ENCODE results near the gene CD3G. TPM values are rescaled to one million over a fixed set of nuclear protein-coding genes. Genes with fewer than 3 reads are reported as not detected.

CD3G gene
- not detected in 2 replicates for total RNA-seq

DNA sequence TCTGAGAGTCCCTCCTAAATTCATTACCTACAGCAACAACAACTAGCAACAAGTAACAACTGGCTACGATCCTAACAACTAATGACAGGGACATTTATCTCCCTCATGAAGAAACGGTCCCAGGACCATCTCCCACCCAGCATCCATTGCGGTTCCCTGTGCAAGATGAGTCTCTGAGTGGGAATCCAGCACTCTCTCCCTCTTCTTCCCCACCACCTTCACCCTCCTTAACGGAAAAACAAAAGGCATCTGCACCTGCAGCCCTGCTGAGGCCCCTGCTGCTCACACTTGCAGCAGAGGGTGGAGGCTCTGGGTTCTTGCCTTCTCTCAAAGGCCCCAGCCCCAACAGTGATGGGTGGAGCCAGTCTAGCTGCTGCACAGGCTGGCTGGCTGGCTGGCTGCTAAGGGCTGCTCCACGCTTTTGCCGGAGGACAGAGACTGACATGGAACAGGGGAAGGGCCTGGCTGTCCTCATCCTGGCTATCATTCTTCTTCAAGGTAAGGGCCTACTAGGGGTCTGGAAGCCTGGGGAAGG is at the start of gene CD3G:
Gene CD3G, plus strand, starts transcription at position 364 of the 535 bp plus-strand sequence. Its CDS starts 80 bp downstream, at position 444.

DNA sequence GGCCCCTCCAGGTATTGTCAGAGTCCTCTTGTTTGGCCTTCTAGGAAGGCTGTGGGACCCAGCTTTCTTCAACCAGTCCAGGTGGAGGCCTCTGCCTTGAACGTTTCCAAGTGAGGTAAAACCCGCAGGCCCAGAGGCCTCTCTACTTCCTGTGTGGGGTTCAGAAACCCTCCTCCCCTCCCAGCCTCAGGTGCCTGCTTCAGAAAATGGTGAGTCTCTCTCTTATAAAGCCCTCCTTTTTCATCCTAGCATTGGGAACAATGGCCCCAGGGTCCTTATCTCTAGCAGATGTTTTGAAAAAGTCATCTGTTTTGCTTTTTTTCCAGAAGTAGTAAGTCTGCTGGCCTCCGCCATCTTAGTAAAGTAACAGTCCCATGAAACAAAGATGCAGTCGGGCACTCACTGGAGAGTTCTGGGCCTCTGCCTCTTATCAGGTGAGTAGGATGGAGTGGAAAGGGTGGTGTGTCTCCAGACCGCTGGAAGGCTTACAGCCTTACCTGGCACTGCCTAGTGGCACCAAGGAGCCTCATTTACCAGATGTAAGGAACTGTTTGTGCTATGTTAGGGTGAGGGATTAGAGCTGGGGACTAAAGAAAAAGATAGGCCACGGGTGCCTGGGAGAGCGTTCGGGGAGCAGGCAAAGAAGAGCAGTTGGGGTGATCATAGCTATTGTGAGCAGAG is 39.4 kb upstream of the CD3G start, which contains the start of gene CD3E:
Gene CD3E, plus strand, starts transcription at position 163 of the 681 bp plus-strand sequence. Its CDS starts 223 bp downstream, at position 386.

DNA sequence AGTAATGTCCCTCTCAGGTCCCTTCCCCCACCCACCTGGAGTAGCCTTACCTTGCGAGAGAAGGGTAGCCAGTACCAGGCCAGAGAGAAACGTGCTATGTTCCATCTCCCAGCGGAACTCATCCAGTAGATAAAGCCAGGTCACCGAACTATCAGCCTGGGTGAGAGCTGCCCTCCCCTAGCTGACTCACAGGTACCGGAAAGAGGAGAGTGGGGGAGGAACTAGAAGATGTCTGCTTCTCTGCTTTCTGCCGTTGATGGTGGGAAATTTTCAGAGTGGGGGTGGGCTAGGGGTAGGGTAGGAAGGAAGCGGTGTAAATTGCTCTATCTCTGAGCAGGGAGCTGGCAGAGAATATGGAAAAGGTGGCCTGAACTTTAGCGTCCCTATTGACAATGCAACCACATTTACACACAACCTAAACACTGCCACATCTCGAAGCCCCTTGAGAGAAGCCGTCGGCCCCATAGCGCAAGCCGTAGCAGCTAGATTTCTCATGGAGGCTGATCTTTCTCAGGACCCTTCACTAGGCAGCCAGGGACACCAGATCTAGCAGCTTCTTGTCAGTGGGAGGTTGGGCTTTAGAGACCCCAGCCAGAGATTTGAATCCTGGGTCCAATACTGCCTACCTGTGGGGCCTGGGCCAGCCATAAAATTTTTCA is 1.5 kb upstream of the CD3G start, which contains the start of gene CD3D:
Gene CD3D, minus strand, starts transcription at position 203 of the 659 bp plus-strand sequence. Its CDS starts 98 bp downstream, at position 105.

DNA sequence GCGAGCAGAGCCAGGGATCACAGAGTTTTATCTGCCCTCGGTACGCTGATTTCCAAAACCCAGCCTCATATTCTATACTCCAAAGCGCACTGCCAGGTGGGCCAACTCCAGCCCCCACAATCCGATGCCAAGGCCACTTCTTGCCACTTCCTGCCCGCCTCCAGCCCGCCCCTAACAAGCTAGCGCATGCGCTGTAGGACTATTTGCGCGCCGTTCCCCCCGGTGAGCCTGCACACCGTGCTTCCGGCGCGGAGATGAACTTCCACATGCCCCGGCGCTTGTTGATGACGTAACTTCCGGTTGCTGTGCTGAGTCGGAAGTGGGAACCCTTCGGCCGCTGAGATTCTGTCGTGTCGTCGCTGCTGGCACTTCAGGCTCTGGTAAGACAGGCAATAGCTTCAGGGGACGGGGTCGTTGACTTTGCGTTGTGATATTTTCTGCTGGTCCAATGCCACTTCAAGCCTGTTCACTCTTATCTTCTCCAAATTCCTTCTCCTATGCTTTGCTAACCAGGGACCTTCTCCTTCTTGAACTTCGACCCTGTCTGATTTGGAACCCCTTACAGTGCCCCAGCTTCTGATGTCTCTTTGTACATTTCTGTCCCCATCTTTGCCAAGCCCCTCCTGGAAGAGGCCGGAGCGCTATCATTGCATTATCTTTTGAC is 15.3 kb downstream of the CD3G start, which contains the start of gene UBE4A:
Gene UBE4A, plus strand, starts transcription at position 306 of the 664 bp plus-strand sequence. CDS start 5,481 bp downstream, outside the sequence.

DNA sequence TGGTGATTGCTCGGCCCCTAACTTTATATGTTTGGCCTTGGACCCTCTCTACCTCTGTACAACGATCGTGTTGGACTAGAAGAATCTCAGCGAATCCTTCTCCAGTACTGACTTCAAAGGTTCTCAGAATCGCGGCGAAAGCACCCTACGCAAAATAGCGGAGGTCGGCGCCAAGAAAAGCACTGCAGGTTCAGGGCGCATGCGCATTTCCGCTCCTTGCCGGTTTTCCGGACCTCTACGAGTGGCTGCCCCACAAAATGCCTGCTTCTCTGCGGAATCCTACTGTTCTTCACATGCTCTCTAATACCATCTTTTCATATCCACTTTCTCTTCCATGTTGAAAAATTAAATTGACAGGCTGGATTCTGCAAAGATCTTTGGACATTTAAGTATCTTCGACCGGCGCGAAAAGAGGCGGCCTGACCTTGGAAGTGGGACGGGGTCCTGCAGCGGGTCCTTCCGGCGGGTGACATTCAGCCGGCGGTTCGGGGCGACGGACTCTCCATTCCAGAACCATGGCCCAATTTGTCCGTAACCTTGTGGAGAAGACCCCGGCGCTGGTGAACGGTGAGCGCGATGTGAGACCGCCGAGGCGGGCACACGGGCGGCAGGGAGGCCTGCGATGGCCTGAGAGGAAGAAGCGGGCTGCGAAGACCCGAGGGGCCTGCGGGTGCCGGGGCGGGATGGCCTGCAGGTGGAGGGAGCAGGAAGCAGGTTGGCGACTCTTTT is 57.2 kb downstream of the CD3G start, which contains the start of gene ATP5MG:
Gene ATP5MG, plus strand, starts transcription at position 456 of the 729 bp plus-strand sequence. Its CDS starts 60 bp downstream, at position 516.

Other genes starting within 250 kb of the CD3G start
- gene SCN4B, start 191.5 kb upstream of the CD3G start, total RNA-seq, result under 0.01 and 0.09 TPM in 2 replicates
- gene SCN2B, start 167.7 kb upstream of the CD3G start, total RNA-seq, result under 0.01 TPM in 1 of 2 replicates, not detected in the other
- gene JAML, start 119.3 kb upstream of the CD3G start, total RNA-seq, result not detected in 2 replicates
- 0.89 and 1.1 TPM in 2 replicates for gene MPZL3, start 92.0 kb upstream of the CD3G start, total RNA-seq
- gene MPZL2, start 80.0 kb upstream of the CD3G start, total RNA-seq, result 1.2 TPM in 1 of 2 replicates, not detected in the other
- gene CD3E, start 39.6 kb upstream of the CD3G start, total RNA-seq, result not detected in 2 replicates
- not detected in 2 replicates for gene CD3D, start 1.6 kb upstream of the CD3G start, total RNA-seq
- 37.4 and 42.0 TPM in 2 replicates for gene UBE4A, start 15.3 kb downstream of the CD3G start, total RNA-seq
- gene ATP5MG, start 57.3 kb downstream of the CD3G start, total RNA-seq, result 24.6 and 34.7 TPM in 2 replicates
- gene KMT2A, start 92.1 kb downstream of the CD3G start, total RNA-seq, result 27.3 and 55.5 TPM in 2 replicates
- gene TTC36, start 183.1 kb downstream of the CD3G start, total RNA-seq, result 0.59 and 1.2 TPM in 2 replicates
- 23.2 and 40.3 TPM in 2 replicates for gene TMEM25, start 186.8 kb downstream of the CD3G start, total RNA-seq
- gene IFT46, start 221.6 kb downstream of the CD3G start, total RNA-seq, result 18.2 and 24.3 TPM in 2 replicates
- gene ARCN1, start 228.1 kb downstream of the CD3G start, total RNA-seq, result 201 and 317 TPM in 2 replicates